DOHH2 (cell line): Measurements from ENCODE around the gene CLASP1.

Experiments used
- CTCF ChIP-seq: fragments of 200-600 bp; sonication (generic); IDR thresholded peaks from one replicate; pipeline ENCODE4 v1.5.1; 2014; ENCODE audit warnings: antibody characterized with exemption, mild to moderate bottlenecking, low read depth, low read length; ENCODE audit not compliant: poor library complexity, severe bottlenecking
- EZH2phosphoT487 ChIP-seq: fragments of 200-600 bp; sonication (generic); IDR thresholded peaks from 2 replicates; pipeline ENCODE4 v1.6.1; 2017; ENCODE audit warnings: borderline replicate concordance, mild to moderate bottlenecking, antibody characterized with exemption, low read length, moderate library complexity, mixed read lengths

GRCh38 chr2:121541495-121541894 is 107.8 kb downstream of the CLASP1 start:
- TF ChIP-seq CTCF = no peak
- TF ChIP-seq EZH2phosphoT487 = no peak
